ENCODE results near the gene IGF2BP2.
A peak's percentile ranks its signal among the peaks of the same experiment; 100 is the strongest.
"Not testable (repeated sequence)": the region's sequence is repeated elsewhere in the genome, so short reads cannot be mapped to it uniquely, and the experiment has no call there.

IGF2BP2 gene

DNA sequence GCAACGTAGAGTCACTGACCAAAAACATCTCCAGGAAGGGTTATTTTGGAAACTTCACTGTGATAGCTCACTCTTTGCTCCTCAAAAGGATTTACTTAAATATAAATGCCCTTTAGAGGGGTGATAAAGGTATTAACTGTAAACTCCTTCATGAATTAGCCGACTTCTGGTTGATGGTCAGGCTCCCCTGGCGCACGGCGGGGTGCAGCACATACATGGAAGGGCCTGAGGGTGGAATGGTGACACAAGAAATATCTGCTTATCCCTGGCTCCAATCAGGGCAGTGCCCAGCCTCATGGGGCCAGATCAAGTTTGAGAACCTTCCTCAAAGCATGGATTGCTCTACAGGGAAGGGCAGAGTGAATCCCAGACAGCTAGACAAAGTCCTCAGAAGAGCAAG is 116.5 kb downstream of the IGF2BP2 start:
- FAIRE-seq: no peak

DNA sequence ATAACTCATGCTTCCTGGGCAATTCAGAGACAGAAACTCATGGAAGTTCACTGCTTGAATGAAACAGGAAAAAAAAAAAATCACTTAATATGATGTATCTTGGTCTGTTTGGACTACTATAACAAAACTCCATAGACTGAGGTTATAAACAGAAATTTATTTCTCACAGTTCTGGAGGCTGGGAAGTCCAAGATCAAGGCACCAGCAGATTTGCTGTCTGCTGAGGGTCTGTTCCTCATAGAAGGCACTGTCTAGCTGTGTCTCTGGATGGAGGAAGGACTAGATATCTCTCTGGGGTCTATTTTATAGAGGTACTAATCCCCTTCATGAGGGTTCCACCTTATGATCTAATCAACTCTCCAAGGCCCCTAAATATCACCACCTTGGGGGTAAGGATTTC is 119.3 kb downstream of the IGF2BP2 start:
- no peak for FAIRE-seq

DNA sequence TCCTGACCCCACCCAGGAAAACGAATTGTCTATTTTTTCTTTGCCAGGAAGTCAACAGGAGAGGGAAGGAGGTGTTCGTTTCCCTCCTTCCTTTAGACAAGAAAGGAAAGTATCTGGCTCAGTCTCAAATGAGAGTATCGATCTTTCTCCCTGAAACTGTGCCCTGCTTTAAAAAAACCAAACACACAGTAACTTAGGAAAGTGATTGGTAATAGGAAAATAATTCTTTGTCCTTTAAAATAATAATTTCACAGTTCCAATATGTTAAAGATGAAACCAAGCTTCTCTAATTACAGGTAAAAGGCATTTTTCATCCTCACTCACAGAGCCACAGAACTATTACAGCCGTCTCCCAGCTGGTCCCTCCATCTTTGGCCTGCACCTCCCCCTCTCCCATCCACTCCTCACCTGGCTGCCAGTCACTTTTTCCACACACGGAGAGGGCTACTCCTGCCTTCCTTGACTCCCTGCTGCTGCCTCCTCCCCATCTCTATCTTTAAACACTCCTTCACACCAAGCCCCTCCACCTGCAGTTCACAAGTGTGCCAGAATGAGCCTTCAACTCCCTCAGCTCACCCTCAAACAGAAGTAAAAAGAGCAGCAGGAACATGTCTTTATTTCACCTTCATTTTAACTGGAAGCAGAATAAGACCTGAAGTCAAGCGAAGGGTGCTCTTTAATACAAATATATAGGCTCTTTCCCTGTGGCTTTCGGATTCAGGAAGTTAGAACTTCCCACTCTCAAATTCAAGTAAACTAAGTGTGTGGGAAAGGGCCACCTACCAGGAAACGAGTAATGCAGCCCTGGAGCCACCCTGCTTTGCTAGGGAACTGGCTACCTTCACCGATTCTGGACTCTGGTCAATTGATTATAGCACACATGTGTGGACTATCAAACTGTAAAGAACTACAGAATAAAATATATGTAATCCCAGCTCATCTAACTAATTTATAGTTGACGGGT is 122.3 kb downstream of the IGF2BP2 start:
- FAIRE-seq: no peak

DNA sequence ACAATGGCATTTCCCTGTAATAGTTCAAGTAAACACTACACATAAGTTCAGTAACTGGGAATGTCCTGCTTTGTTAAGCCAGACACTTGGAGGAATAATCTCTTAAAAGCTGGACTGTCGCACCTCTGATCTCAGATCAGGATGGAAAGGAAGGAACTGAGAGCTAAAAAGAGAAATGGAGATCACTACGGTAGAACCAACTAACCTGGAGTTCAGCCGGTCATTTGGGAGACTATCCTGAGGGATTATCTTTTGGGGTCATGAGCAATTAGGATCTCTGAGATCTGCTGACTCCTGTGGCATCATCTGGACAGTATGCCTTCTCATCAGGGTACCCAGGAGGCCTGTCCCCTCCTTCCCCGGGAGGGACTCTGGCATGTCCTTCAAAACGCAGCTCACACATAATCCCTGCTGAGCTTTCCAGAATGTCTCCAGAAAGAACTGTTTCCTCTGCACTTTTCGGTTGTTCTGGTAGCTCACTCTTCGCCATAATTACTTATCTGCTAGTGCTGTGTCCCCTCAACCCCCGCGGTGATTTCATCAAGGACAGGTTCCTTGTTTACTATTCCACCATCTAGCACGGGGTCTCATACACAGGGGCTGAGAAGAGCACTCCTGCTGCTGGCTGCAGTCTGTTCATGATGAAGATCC is 123.1 kb downstream of the IGF2BP2 start:
- no peak for FAIRE-seq

DNA sequence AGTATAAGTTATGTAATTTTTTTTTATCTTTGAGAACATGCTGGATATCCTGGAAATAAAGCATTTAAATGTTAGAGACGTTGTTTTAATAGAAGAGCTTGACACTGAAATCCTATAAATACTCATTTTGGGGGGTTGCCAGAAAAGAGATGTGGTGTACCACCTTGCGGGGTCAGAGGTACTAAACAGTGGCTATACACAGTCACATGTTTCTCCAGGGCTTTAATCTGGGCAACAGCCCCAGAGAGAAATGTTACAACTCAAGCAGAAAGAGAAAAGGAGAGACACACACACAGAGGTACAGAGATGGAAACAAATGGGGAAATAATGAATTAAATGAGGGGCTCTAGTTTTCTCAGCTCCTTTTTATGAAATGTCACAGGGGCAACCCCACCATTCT is 124.9 kb downstream of the IGF2BP2 start:
- FAIRE-seq: no peak

DNA sequence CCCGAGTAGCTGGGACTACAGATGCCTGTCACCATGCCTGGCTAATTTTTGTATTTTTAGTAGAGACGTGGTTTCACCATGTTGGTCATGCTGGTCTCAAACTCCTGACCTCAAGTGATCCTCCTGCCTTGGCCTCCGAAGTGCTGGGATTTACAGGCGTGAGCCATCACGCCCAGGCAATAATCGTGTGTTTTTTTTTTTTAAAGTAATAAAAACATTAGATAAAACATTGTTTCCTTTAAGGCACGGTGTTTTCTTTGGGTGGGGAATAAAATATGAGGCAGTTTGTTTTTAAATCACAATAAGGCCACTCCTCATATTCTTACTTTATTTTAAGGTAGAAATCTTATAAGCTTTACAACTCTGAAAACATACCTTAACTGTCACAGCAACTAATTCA is 127.6 kb downstream of the IGF2BP2 start:
- FAIRE-seq: peak; percentile 8

DNA sequence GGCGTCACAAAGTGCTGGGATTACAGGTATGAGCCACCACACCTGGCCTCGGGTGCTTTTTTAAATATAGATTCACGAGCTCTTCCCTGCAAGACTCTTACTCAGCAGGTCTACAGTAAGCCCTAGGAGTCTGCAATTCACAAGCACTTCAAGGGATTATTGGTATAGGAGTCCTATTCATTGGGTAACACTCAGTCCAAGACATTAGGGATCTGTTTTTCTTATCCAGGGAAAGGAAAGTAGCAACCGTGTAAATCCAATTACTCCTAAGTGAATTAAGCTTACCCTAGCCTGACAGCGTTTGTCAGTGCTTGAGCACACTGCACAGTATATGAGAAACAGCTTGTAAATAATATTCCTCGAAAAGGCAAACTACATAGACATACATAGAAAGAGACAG is 128.8 kb downstream of the IGF2BP2 start:
- FAIRE-seq: no peak

DNA sequence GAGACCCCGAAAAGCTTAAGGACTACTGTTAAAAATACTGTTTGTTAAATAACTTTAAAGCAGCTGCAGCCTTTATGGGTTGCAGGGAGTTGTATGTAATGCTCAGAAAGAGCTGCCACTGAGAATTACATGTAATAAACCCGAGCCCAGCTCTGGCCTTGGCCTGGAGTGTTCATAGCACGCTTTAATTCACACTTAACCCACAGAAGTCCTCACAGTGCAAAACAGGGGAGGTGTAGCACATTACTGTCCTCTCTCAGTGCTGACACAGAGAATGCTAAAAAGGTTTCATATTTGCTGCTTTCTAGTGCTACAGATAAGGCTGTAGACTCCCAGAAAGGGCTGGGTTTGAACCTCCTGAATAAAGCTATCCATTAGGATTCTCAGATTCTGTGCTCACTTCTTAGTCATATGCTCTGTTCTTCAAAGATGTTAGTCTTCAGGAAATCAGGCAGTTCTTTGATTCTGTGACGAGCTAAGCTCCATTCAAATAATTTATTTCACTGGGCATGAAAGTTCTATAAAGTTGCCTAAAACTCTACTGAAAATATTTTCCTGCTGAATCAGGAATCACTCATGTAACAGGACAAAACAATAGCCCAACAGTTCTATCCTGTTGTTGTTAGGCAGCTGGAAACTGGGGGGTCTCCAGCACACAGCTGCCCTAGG is 130.7 kb downstream of the IGF2BP2 start:
- FAIRE-seq: no peak

DNA sequence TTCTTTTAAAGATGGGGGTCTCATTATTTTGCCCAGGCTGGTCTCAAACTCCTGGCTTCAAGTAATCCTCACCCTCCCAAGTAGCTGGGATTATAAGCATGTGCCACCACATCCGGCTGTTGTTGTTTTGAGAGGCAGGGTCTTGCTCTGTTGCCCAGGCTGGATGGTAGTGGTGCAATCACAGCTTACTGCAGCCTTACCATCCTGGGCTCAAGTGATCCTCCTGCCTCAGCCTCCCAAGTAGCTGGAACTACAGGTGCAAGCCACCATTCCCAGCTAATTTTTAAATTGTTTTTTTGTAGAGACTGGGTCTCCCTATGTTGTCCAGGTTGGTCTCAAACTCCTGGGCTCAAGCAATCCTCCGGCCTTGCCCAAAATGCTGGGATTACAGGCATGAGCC is 133.2 kb downstream of the IGF2BP2 start:
- FAIRE-seq: no peak

DNA sequence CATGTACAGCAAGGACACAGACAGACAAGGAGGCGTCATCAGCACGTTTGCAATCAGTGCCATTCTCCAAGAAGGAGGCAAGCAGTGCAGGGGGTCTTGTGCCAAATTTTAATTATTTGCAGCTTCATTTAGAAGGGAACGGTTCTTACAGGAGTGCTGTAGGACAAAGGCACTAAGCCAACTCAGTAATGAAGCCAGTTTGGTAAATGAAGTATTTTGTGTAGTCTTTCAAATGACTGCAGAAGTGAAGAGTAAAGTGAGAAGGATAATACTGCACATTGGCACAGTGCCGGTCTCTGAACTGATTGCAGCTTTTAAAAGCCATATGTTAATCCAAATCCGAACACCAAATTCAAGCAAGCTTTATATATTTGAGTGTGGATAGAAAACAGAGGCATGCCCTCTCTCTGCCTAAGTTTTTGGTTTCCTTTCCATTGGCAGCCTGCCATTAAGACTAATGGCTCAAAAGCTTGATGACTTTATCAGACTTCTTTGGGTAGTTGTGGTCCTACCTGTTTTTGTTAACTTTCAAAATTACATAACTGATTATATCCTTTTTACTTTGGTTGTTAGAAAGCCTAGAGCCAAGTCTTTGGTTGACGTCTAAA is 137.5 kb downstream of the IGF2BP2 start:
- FAIRE-seq: no peak

DNA sequence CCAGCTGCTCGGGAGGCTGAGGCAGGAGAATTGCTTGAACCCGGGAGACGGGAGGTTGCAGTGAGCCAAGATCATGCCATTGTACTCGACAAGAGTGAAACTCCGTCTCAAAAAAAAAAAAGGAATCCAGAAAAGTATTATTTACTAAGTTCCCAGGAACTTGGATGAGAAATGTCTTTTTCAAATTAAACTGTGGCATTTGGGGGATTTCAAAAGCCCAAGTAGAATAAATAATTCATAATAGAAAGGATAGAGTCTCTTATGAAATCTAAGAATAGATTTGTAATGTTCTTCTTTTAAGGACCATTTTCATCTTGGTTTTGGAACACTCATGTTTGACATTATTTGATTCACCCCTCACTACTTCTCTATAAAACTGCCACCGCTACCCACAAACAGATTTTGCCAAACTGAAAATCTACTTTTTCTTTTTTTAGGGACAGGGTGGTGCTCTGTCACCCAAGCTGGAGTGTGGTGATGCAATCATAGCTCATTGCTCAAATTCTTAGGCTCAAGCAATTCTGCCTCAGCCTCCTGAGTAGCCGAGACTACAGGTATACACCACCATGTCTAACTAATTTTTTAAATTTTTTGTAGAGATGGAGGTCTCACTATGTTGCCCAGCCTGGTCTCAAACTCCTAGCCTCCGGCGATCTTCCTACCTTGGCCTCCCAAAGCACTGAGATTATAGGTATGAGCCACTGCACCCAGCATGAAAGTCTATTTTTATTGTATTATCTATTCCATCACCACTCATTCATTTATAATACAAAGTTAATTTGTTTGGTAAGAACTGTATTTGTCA is 139.4 kb downstream of the IGF2BP2 start:
- FAIRE-seq: no peak

DNA sequence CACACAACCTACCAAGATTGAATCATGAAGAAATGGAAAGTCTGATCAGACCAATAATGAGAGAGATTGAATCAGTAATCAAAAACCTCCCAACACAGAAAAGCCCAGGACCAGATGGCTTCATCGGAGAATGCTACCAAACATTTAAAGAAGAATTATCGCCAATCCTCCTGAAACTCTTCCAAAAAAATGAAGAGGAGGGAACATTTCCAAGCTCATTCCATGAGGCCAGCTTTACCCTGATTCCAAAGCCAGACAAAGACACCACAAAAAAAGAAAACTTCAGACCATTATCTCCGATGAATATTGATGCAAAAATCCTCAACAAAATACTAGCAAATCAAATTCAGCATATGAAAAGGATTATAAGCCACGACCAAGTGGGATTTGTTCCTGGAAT is 144.6 kb downstream of the IGF2BP2 start:
- FAIRE-seq: no peak

DNA sequence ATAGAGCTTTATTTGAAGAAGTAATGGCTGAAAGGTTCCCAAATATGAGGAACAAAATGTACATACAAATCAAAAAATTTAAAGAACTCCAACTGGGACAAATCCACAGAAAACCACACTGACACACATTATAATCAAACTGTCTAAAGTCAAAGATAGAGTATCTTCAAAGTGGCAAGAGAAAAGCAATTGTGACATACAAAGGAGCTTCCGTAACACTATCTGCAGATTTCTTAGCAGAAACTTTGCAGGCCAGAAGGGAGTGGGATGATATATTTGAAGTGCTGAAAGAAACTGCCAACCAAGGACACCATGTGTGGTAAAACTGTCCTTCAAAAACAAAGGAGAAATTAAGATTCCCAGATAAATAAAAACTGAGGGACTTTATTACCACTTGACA is 146.8 kb downstream of the IGF2BP2 start:
- no peak for FAIRE-seq

DNA sequence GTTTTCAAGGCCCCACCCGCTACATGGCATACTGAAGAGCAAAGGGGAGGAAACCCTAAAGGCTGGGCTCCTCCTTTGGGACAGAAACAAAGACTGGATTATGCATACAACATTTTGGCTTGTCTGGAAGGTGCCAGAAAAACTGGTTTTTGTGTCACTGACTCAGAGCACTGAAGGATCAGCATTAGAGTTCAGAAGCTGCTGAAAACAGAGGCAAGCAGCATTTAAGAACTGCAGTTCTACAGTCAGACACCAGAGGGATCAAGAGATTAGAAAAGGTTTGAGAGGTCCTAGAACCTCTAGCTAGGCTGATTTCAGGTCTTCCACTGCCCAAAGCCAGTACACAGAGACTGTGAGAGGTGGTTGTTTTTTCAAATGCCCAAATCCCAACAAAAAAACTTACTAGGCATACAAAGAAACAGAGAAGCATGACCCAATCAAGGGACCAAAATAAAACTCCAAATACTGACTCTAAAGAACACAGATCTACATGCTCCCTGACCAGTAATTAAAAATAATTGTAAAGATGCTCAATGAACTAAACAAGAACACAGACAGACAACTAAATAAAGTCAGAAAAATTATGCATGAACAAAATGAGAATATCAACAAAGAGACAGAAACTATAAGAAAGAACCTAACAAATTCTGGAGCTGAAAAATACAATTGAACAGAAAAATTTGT is 147.6 kb downstream of the IGF2BP2 start:
- peak; percentile 93 for FAIRE-seq

DNA sequence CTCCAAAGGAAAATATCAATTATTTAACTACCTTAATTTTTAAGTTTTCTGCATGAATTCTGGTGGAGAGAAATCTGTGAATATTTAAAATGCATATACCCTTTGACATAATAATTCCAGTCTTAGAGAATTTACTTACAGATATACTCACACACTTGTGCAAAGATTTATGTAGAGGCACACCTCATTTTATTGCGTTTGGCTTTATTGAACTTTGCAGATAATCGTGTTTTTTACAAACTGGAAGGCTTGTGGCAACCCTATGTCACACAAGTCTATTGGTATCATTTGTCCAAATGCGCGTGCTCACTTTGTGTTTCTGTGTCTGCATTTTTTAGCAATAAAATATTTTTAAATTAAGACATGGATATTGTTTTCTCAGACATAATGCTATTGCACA is 157.3 kb downstream of the IGF2BP2 start:
- FAIRE-seq: no peak

DNA sequence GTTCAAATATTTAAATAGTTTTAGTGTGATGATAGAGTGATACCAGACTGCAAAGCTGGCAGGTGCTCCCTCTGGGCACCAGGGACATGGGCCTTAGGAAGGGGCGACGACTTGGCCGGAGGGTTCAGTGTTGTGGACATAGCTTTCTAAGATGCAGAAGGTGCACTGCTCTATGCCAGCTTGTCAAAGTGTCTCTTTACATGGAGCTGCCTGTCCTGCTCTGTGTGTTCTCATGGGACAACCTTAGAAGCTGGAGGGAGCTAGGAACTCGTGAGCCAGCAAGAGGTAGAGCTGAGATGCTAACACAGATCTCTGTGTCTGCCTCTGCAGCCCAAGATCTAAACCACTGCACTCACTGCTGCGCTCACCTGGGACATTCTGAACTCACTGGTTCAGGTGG is 160.9 kb downstream of the IGF2BP2 start:
- no peak for FAIRE-seq

DNA sequence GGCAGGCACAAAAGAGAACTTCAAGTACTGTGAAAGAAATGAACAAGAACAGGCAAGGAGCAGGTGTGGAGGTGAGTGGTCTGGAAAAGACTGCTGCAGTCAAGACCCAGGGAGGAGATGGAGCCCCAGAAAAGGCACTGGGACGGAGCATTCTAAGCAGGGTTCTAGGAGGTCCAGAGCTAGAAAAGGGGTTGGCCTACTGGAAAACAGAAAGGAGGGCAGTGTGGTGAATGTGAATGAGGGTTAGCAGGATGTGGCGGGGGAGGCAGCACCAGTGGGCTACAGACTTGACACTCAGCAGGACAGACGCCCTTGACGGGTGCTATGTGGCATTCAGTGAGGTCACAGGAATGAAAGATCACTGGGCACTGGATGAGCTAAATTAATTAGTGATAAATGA is 163.1 kb downstream of the IGF2BP2 start:
- FAIRE-seq: no peak

DNA sequence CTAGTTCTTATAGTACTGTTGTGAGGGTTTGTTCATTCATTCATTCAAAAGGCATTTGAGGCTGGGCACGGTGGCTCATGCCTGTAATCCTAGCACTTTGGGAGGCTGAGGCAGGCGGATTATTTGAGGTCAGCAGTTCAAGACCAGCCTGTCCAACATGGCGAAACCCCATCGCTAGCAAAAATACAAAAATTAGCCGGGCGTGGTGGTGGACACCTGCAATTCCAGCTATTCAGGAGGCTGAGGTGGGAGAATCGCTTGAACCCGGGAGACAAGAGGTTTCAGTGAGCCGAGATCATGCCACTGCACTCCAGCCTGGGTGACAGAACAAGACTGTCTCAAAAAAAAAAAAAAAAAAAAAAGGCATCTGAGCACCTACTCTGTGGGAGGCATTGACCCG is 163.5 kb downstream of the IGF2BP2 start:
- FAIRE-seq: not testable (repeated sequence)

DNA sequence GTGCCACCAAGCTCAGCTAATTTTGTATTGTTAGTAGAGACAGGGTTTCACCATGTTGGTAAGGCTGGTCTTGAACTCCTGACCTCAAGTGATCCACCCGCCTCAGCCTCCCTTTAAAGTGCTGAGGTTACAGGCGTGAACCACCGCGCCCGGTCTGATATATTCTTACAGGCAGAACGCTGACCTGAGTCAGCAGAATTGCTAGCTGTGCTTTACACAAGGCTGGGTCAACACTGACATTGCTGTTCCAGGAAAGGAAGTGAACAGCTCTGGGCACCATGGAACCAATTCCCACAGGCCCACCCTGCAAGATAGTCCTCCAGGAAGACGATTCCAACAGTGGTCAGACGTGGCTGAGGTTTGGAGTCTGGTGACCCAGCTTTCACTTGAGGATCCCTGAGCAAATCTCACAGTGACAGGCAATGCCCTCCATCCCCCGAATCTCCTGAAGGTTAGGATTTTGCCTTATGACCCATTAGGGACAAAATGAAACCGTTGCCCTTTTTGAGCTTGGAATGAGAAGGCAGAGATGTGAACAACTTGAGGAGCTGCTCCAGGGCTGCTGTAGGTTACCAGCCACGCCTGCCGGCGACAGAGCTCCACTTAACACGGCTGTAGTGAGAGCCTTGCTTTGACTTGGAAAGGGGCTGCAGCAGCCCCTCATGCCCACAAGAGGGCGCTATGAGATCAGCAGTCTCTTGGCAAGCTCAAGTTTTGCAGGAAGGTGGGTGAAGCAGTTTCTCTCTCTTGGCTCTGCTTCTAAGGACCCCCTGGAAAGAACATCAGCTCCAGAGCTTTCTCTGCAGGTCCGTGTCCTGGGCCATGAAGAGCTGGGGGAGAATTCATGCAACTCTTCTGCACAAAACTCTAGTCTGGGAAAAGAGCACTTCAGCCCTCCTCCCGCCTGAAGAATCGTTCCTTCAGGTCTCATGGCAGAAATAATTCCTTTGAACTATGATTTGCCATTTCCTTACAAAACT is 164.6 kb downstream of the IGF2BP2 start:
- FAIRE-seq: peak; percentile 30

DNA sequence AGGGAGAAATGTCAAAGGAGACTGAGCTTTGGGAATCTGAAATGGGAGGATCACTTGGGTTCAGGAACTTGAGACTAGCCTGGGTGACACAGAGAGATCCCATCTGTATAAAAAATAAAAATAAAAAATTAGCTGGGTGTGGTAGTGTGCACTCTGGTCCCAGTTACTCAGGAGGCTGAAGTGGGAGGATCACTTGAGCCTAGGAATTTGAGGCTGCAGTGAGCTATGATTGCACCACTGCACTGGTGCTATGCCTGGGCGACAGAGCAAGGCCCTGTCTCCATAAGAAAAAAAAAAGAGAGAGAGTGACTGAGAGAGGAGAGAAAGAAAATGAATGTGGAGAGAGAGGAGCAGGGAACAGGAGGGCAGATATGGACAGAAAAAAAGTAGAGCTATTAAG is 165.9 kb downstream of the IGF2BP2 start:
- no peak for FAIRE-seq

DNA sequence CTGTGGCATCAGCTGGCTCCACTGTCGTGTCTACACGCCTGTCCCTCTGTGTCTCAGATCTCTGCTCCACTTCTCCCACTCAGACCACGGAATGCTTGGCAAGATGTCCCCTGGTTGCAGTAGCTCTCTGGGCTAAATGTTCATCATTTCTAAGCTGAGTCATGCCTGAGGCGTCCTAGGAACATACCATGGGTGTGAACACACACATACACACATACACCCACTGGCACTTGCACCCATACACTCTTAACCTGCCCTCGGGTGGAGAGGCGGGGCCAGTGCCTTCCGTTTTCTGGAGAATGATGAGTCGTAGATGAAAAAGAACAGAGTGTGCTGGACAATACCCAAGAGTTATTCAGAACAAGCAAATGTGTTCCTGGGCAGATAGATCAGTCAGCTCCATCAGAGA is 166.3 kb downstream of the IGF2BP2 start:
- FAIRE-seq: no peak

Measured in G401.6 (cell line).